Bronchial epithelial cell (primary cell): ENCODE results near the gene E2F3. TPM values are rescaled to one million over a fixed set of nuclear protein-coding genes. Genes with fewer than 3 reads are reported as not detected.

ENCODE experiments used
- DNase-seq: peaks from one replicate; pipeline ENCODE4 v3.0.0-alpha.2; 2010; ENCODE audit warnings: low read depth
- FAIRE-seq: peaks from 2 replicates; lab custom pipeline; 2011; peaks lifted over from hg19 to GRCh38; lab: Jason Lieb, UNC
- H3K27me3 ChIP-seq: 2 replicates; pipeline ENCODE4 v1.5.1; 2011; ENCODE audit warnings: low read length; ENCODE audit not compliant: control insufficient read depth, insufficient read depth
- H3K36me3 ChIP-seq: 2 replicates; pipeline ENCODE4 v1.5.1; 2011; ENCODE audit warnings: low read length; ENCODE audit not compliant: control insufficient read depth, insufficient read depth
- H3K4me3 ChIP-seq: 2 replicates; pipeline ENCODE4 v1.5.1; 2011; ENCODE audit warnings: mild to moderate bottlenecking, low read depth, low read length, control low read depth
- CTCF ChIP-seq: IDR thresholded peaks from 2 replicates; pipeline ENCODE4 v1.5.1; 2011; ENCODE audit warnings: mild to moderate bottlenecking, moderate library complexity, low read length, control low read depth, inconsistent platforms; ENCODE audit not compliant: insufficient read depth, severe bottlenecking
- total RNA-seq: library from RNA; depleted of rRNA; stranded (reverse); fragments of >200 nt; gene quantifications from 2 replicates; pipeline ENCODE4 v1.2.1, GENCODE V29; 2014

The E2F3 gene
- total RNA-seq, 1 donor from 2014 or later: 2.6 TPM

- FAIRE-seq (no peak), DNase-seq (no peak)
- Histone ChIP-seq H3K4me3 (no peak overlapping the region), H3K27me3 (no peaks in the 10 kb centered on the region), H3K36me3 (no peaks in the 10 kb centered on the region)
- TF ChIP-seq CTCF: no peak
These were observed 12.6 kb upstream of the E2F3 start for GRCh38 chr6:20389066-20389465.

- no peak overlapping the region for H3K4me3 ChIP-seq
- no peak for TF ChIP-seq CTCF
- FAIRE-seq (no peak), DNase-seq (no peak)
- H3K27me3 ChIP-seq: no peaks in the 10 kb centered on the region
- no peaks in the 10 kb centered on the region for H3K36me3 ChIP-seq
These were observed 8.4 kb upstream of the E2F3 start for GRCh38 chr6:20393297-20393696.

- no peak for TF ChIP-seq CTCF
- Histone ChIP-seq H3K36me3 (no peaks in the 10 kb centered on the region), H3K27me3 (no peaks in the 10 kb centered on the region), H3K4me3 (no peak overlapping the region)
- FAIRE-seq: no peak
- no peak for DNase-seq
These were observed 2.2 kb upstream of the E2F3 start for GRCh38 chr6:20399518-20399917.

GRCh38 chr6:20400456-20401204, 1.0 kb upstream of the E2F3 start:
- no peaks in the 10 kb centered on the region for H3K27me3 ChIP-seq
- peak overlapping the region; percentile 48 for H3K4me3 ChIP-seq
- peak; percentile 8 for TF ChIP-seq CTCF
- FAIRE-seq (no peak), DNase-seq (peak; percentile 64)
- no peaks in the 10 kb centered on the region for H3K36me3 ChIP-seq

GRCh38 chr6:20402092-20402341, 338 bp downstream of the E2F3 start:
- no peaks in the 10 kb centered on the region for H3K36me3 ChIP-seq
- FAIRE-seq: no peak
- H3K27me3 ChIP-seq: no peaks in the 10 kb centered on the region
- no peak for TF ChIP-seq CTCF
- peak overlapping the region; percentile 78 for H3K4me3 ChIP-seq
- DNase-seq: peak; percentile 16
